ENCODE measurements around the gene RPAP2. TPM values are rescaled to one million over a fixed set of nuclear protein-coding genes. Genes with fewer than 3 reads are reported as not detected.

The RPAP2 gene
- total RNA-seq, 4 donors from 2014 or later, result 3.2 to 37.8 (median 11.7) TPM

- no peak for DNase-seq
- H3K27me3 ChIP-seq, result no peaks in the 10 kb centered on the region
- in situ Hi-C loops (cut with MboI; ENCODE audit: low pct_ligation_motif_present in 1 of 4, low pct_unique_long_range_greater_than_20kb in 1 of 4, low sequenced_read_pairs in 3 of 4), result loop anchor here in 2 of 4 donors (25.0 kb wide), 3 partner anchors 286 to 786 kb away; partner anchors contain the start of gene CDC7 (in 1 of the 2)
- peak overlapping the region; percentile 48 to 95 (median 86) for H3K4me3 ChIP-seq
- H3K9me3 ChIP-seq, result no peaks in the 10 kb centered on the region
- H3K36me3 ChIP-seq, result no peaks in the 10 kb centered on the region
- intact Hi-C loops (cut with DNase I; ENCODE audit: low total_unique reads), result no loop called here
- WGBS, 2 donors (ENCODE audit: low coverage in 1 of 2), result 5 to 6% methylated on average over 3 of the region's 3 CpGs
- no peak for TF ChIP-seq EP300 (IDR thresholded peaks at IDR 0.05; ENCODE audit: low read depth)
- no peak for TF ChIP-seq POLR2A (IDR thresholded peaks at IDR 0.05)
- peak in 2 of 5 experiments; percentile 8 to 16 for TF ChIP-seq CTCF (IDR thresholded peaks at IDR 0.05)
- H3K27ac ChIP-seq, result peak overlapping the region; percentile 93 to 95 (median 94)
- peaks cover 3 to 22% (median 18%) of the 10 kb centered on the region in 4 donors for H3K4me1 ChIP-seq
These were observed 666 bp upstream of the RPAP2 start for GRCh38 chr1:92298213-92298572.

- no peak for DNase-seq
- H3K27ac ChIP-seq, result peak overlapping the region; percentile 93 to 95 (median 94)
- no peaks in the 10 kb centered on the region for H3K27me3 ChIP-seq
- H3K4me1 ChIP-seq, result peaks cover 3 to 22% (median 18%) of the 10 kb centered on the region in 4 donors
- in situ Hi-C loops (cut with MboI; ENCODE audit: low pct_ligation_motif_present in 1 of 4, low pct_unique_long_range_greater_than_20kb in 1 of 4, low sequenced_read_pairs in 3 of 4) (loop anchor here (25.0 kb wide), 5 partner anchors 287 to 787 kb away; partner anchors contain the start of gene CDC7 (in 1 of the 4)), intact Hi-C loops (cut with DNase I; ENCODE audit: low total_unique reads) (no loop called here)
- TF ChIP-seq EP300 (IDR thresholded peaks at IDR 0.05; ENCODE audit: low read depth), result no peak
- no peak for TF ChIP-seq CTCF (IDR thresholded peaks at IDR 0.05)
- TF ChIP-seq POLR2AphosphoS5 (IDR thresholded peaks at IDR 0.05), result no peak
- no peak for TF ChIP-seq POLR2A (IDR thresholded peaks at IDR 0.05)
- WGBS, 2 donors (ENCODE audit: low coverage in 1 of 2), result 23 to 45% methylated on average over 7 to 11 of the region's 11 CpGs
- H3K9me3 ChIP-seq, result no peaks in the 10 kb centered on the region
- H3K36me3 ChIP-seq, result peaks cover 0 to 11% (median 4%) of the 10 kb centered on the region in 4 donors
- H3K4me3 ChIP-seq, result peak overlapping the region; percentile 48 to 95 (median 86)
These were observed 755 bp downstream of the RPAP2 start for GRCh38 chr1:92299477-92300150.

- Histone ChIP-seq H3K4me3 (no peak overlapping the region), H3K9me3 (no peaks in the 10 kb centered on the region), H3K36me3 (peaks cover 0 to 19% (median 5%) of the 10 kb centered on the region in 4 donors), H3K27ac (no peak overlapping the region), H3K4me1 (peaks cover 3 to 22% (median 18%) of the 10 kb centered on the region in 4 donors), H3K27me3 (no peaks in the 10 kb centered on the region)
- TF ChIP-seq CTCF (IDR thresholded peaks at IDR 0.05) (no peak), POLR2A (IDR thresholded peaks at IDR 0.05) (no peak), EP300 (IDR thresholded peaks at IDR 0.05; ENCODE audit: low read depth) (no peak), POLR2AphosphoS5 (IDR thresholded peaks at IDR 0.05) (no peak)
- no peak for DNase-seq
- in situ Hi-C loops (cut with MboI; ENCODE audit: low pct_ligation_motif_present in 1 of 4, low pct_unique_long_range_greater_than_20kb in 1 of 4, low sequenced_read_pairs in 3 of 4) (loop anchor here in 3 of 4 donors (25.0 kb wide), 2 partner anchors 311 to 511 kb away; no protein-coding TSS in a partner anchor), intact Hi-C loops (cut with DNase I; ENCODE audit: low total_unique reads) (no loop called here)
- 89 to 92% methylated on average over 5 of the region's 5 CpGs for WGBS, 2 donors (ENCODE audit: low coverage in 1 of 2)
These were observed 2.2 kb downstream of the RPAP2 start for GRCh38 chr1:92301021-92301420.

- intact Hi-C loops (cut with DNase I; ENCODE audit: low total_unique reads), result no loop called here
- no peak overlapping the region for H3K27ac ChIP-seq
- DNase-seq, result no peak
- no peaks in the 10 kb centered on the region for H3K4me1 ChIP-seq
- H3K27me3 ChIP-seq, result no peaks in the 10 kb centered on the region
- H3K36me3 ChIP-seq, result peaks cover 0 to 30% (median 5%) of the 10 kb centered on the region in 4 donors
- no peaks in the 10 kb centered on the region for H3K9me3 ChIP-seq
- H3K4me3 ChIP-seq, result no peak overlapping the region
- TF ChIP-seq CTCF (IDR thresholded peaks at IDR 0.05), result no peak
- no peak for TF ChIP-seq EP300 (IDR thresholded peaks at IDR 0.05; ENCODE audit: low read depth)
- no peak for TF ChIP-seq POLR2AphosphoS5 (IDR thresholded peaks at IDR 0.05)
- in situ Hi-C loops (cut with MboI; ENCODE audit: low pct_ligation_motif_present in 1 of 4, low pct_unique_long_range_greater_than_20kb in 1 of 4, low sequenced_read_pairs in 3 of 4), result loop anchor here in 3 of 4 donors (25.0 kb wide), 2 partner anchors 306 to 506 kb away; no protein-coding TSS in a partner anchor
These were observed 7.2 kb downstream of the RPAP2 start for GRCh38 chr1:92306020-92306419.

All from transverse colon (tissue), 4 donors.